SU-DHL-6 (cell line): Measurements from ENCODE around the gene YARS1.

Experiments
- H2AFZ ChIP-seq: fragments of 200-600 bp; sonication (generic); 2 replicates; pipeline ENCODE4 v1.6.1; 2014; ENCODE audit warnings: low read depth, mild to moderate bottlenecking, moderate library complexity, mixed read lengths, antibody characterized with exemption, low read length; ENCODE audit not compliant: severe bottlenecking
- H3F3A ChIP-seq: fragments of 200-600 bp; shearing (Covaris generic); 2 replicates; pipeline ENCODE4 v1.6.0; 2016; ENCODE audit warnings: antibody characterized with exemption, mild to moderate bottlenecking; ENCODE audit not compliant: insufficient read depth
- H3K27ac ChIP-seq: fragments of 200-600 bp; sonication (generic); 2 replicates; pipeline ENCODE4 v1.5.1; 2016; ENCODE audit warnings: low read depth, mild to moderate bottlenecking, low read length, moderate library complexity, mixed read lengths
- H3K27me3 ChIP-seq: fragments of 200-600 bp; sonication (generic), shearing (Covaris generic); 2 replicates; pipeline ENCODE4 v1.6.0; 2014; ENCODE audit warnings: mild to moderate bottlenecking, low read length
- H3K36me3 ChIP-seq: fragments of 200-600 bp; sonication (generic); 2 replicates; pipeline ENCODE4 v1.6.1; 2014; ENCODE audit warnings: mild to moderate bottlenecking, low read length, mixed read lengths
- H3K4me2 ChIP-seq: fragments of 300-600, 200-600 bp; shearing (Covaris generic), sonication (generic); 2 replicates; pipeline ENCODE4 v1.6.0; 2014; ENCODE audit warnings: low read length, low read depth, mild to moderate bottlenecking; ENCODE audit not compliant: poor library complexity, severe bottlenecking
- H3K4me3 ChIP-seq: fragments of 200-600 bp; sonication (generic); 2 replicates; pipeline ENCODE4 v1.5.1; 2014; ENCODE audit warnings: antibody characterized with exemption, low read length, mild to moderate bottlenecking, mixed read lengths; ENCODE audit not compliant: insufficient read depth, poor library complexity, severe bottlenecking
- H3K79me2 ChIP-seq: fragments of 200-600 bp; sonication (generic); 2 replicates; pipeline ENCODE4 v1.6.1; 2014; ENCODE audit warnings: mild to moderate bottlenecking, low read length, moderate library complexity; ENCODE audit not compliant: insufficient read depth
- H3K9ac ChIP-seq: fragments of 200-600 bp; sonication (generic); 2 replicates; pipeline ENCODE4 v1.7.0; 2014; ENCODE audit warnings: mild to moderate bottlenecking, low read length
- H3K9me2 ChIP-seq: fragments of 200-600 bp; sonication (generic); replicated peaks from 2 replicates; pipeline ENCODE4 v1.6.1; 2014; ENCODE audit warnings: low read length; ENCODE audit not compliant: insufficient read depth
- H3K9me3 ChIP-seq: fragments of 200-600 bp; sonication (generic); 2 replicates; pipeline ENCODE4 v1.6.1; 2014; ENCODE audit warnings: low read length, mixed read lengths; ENCODE audit not compliant: insufficient read depth
- H4K20me1 ChIP-seq: fragments of 200-600 bp; sonication (generic); 2 replicates; pipeline ENCODE4 v1.6.1; 2014; ENCODE audit warnings: low read depth, mild to moderate bottlenecking, antibody characterized with exemption, low read length, moderate library complexity, mixed read lengths
- CTCF ChIP-seq: fragments of 200-600 bp; sonication (generic); IDR thresholded peaks from one replicate; pipeline ENCODE4 v1.5.1; 2017; ENCODE audit warnings: antibody characterized with exemption, mild to moderate bottlenecking, low read length, moderate library complexity; ENCODE audit not compliant: insufficient read depth, poor library complexity, severe bottlenecking
- EZH2phosphoT487 ChIP-seq: fragments of 200-600 bp; sonication (generic), shearing (Covaris generic); conservative IDR thresholded peaks from 2 replicates; pipeline ENCODE4 v1.6.1; 2018; ENCODE audit warnings: mild to moderate bottlenecking, antibody characterized with exemption, low read length, moderate library complexity, mixed read lengths

YARS1 gene

GRCh38 chr1:32755098-32755809 is 61.9 kb downstream of the YARS1 start:
- Histone ChIP-seq H3K27me3 (no peaks in the 10 kb centered on the region), H3F3A (no peaks in the 10 kb centered on the region), H3K79me2 (no peaks in the 10 kb centered on the region), H3K4me3 (no peak overlapping the region), H3K9ac (no peak overlapping the region), H3K9me3 (no peaks in the 10 kb centered on the region), H3K27ac (no peak overlapping the region), H4K20me1 (no peaks in the 10 kb centered on the region), H3K9me2 (no peaks in the 10 kb centered on the region), H3K36me3 (no peaks in the 10 kb centered on the region), H2AFZ (no peak overlapping the region), H3K4me2 (no peak overlapping the region)
- no peak for TF ChIP-seq EZH2phosphoT487
- no peak for TF ChIP-seq CTCF

DNA sequence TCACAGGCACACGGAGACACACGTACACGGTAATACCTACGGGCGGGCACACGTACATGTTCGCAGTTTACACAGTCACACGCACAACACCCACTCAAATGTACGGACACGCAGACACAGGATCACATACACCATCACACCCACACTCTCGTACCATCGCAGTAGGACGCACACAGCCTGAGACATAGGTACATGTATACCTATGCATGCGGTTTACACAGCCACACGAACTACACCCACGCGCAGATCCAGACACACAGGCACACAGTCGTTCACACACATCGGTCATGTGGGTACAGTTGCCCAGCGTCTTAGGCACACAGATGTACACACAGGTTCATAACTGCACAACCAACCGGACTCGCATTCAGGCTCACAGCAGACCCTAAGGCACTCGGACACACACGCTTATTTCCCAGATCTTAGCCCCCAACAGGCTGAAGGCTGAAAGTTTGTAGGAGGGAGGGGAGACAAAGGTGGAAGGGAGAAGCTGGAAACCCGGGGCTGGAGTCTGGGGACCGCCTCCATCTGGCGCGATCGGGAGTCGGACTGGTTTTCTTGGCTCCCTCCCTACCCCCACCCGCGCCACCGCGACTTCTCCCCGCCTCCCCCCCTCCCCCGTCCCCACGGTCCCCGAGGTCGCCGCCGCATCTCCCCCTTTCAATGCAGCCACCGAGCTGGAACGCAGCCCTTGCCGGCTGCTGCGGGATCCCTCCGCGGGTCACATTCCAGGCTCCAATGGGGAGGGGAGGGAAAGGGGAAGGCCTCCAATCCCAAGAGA is 62.7 kb downstream of the YARS1 start:
- H3K4me2 ChIP-seq = peak overlapping the region; percentile 73
- no peak for TF ChIP-seq EZH2phosphoT487
- no peak for TF ChIP-seq CTCF
- H3K79me2 ChIP-seq = no peaks in the 10 kb centered on the region
- no peaks in the 10 kb centered on the region for H3K9me3 ChIP-seq
- H2AFZ ChIP-seq = no peak overlapping the region
- no peaks in the 10 kb centered on the region for H4K20me1 ChIP-seq
- H3K4me3 ChIP-seq = peak overlapping the region; percentile 58
- no peak overlapping the region for H3K27ac ChIP-seq
- no peaks in the 10 kb centered on the region for H3F3A ChIP-seq
- H3K9ac ChIP-seq = peak overlapping the region; percentile 34
- H3K9me2 ChIP-seq = no peaks in the 10 kb centered on the region
- H3K27me3 ChIP-seq = no peaks in the 10 kb centered on the region
- H3K36me3 ChIP-seq = no peaks in the 10 kb centered on the region

GRCh38 chr1:32753532-32754316 is 63.4 kb downstream of the YARS1 start:
- Histone ChIP-seq H3K36me3 (no peaks in the 10 kb centered on the region), H3K4me3 (peak overlapping the region; percentile 58), H2AFZ (peak overlapping the region; percentile 99), H4K20me1 (no peaks in the 10 kb centered on the region), H3K79me2 (no peaks in the 10 kb centered on the region), H3K27ac (no peak overlapping the region), H3K9me2 (no peaks in the 10 kb centered on the region), H3K27me3 (no peaks in the 10 kb centered on the region), H3K4me2 (peak overlapping the region; percentile 73), H3K9me3 (no peaks in the 10 kb centered on the region), H3K9ac (peak overlapping the region; percentile 34), H3F3A (no peaks in the 10 kb centered on the region)
- TF ChIP-seq CTCF (no peak), EZH2phosphoT487 (no peak)
